ENCODE results near the gene ATG16L1. TPM values are rescaled to one million over a fixed set of nuclear protein-coding genes. Genes with fewer than 3 reads are reported as not detected.

The ATG16L1 gene
- total RNA-seq = 10 to 100 TPM; 23.6 to 26.0 TPM

DNA sequence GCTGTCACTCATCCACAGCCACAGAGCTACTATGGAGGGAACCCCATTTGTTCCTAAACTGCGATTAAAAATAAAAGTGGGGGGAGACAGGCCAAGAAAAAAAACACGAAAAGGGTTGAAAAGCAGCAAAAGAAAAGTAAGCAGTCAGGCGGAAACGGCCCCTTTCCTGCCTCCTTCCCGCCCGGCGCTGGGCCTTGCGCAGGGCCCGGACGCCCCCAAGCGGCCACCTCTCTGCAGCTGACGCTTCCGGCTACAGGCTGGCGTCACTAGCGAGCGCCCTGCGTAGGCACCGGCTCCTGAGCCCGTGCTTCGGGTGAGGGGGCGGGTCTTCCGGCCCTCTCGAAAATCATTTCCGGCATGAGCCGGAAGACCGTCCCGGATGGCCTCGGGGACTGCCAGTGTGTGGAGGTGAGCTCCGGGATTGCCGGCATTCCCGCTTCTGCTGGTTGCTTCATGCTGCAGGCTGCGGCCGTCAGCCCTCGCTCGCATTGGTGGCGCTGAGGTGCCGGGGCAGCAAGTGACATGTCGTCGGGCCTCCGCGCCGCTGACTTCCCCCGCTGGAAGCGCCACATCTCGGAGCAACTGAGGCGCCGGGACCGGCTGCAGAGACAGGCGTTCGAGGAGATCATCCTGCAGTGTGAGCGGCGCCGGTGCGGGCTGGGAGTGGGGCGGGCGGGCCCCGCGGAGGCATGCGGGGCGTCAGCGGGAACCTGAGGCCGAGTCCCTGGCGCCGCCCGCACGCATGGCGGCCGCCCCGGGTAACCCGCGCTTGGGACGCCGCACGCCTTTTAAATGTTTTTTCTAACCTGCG lies at the start of gene ATG16L1:
TSS of gene ATG16L1 (plus strand) at position 368 of the 811 bp plus-strand sequence. CDS start at position 523, 155 bp downstream.
- peak within 1 kb of the TSS; percentile 98 for H3K27ac Mint-ChIP-seq
- peaks cover 78% of the 10 kb centered on the region for H3K4me1 Mint-ChIP-seq (ENCODE audit: low read depth)
- H3K9me3 Mint-ChIP-seq = no peaks in the 10 kb centered on the region
- DNase-seq = peak; percentile 97
- H3K4me3 Mint-ChIP-seq = peak within 1 kb of the TSS; percentile 88 to 94
- H3K27me3 Mint-ChIP-seq (ENCODE audit: low read depth) = no peaks in the 10 kb centered on the region
- H3K36me3 Mint-ChIP-seq (ENCODE audit: insufficient read depth in 2 of 2) = peaks cover 0 to 5% of the 10 kb centered on the region in 2 donors
- ATAC-seq (replicated peaks in 1 of 2) = peak; percentile 85 to 87

DNA sequence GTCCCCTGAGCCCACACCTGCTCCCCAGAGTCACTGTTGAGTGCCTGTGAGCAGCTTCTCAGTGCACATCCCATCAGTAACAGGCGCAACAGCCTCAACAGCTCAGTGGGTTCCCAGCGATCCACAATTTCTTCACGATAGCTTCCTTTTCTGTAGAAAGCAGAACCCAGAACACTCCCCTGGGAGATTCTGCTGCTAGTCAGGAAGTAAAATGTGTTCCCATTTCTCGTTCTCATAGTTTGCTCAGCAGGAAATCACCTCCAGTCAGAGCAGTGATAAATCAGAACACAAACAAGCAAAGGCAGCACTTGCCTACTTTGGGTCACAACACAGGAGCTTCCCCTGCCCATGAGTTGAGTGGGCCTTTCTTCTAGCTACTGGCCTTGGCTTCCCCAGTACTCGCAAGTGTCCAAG lies 48.9 kb upstream of the ATG16L1 start:
- H3K4me3 Mint-ChIP-seq = no peak overlapping the region
- no peak for DNase-seq
- no peak for ATAC-seq (replicated peaks in 1 of 2)
- H3K4me1 Mint-ChIP-seq (ENCODE audit: low read depth) = no peaks in the 10 kb centered on the region
- H3K9me3 Mint-ChIP-seq = peaks cover 1 to 5% of the 10 kb centered on the region in 2 donors
- peaks cover 18 to 30% of the 10 kb centered on the region in 2 donors for H3K36me3 Mint-ChIP-seq (ENCODE audit: insufficient read depth in 2 of 2)
- H3K27me3 Mint-ChIP-seq (ENCODE audit: low read depth) = no peaks in the 10 kb centered on the region
- H3K27ac Mint-ChIP-seq = no peak overlapping the region

- H3K27ac Mint-ChIP-seq = no peak overlapping the region
These were observed 48.4 kb upstream of the ATG16L1 start for GRCh38 chr2:233203060-233203459.

GRCh38 chr2:233204286-233204936 lies 47.1 kb upstream of the ATG16L1 start:
- Mint-ChIP-seq H3K36me3 (ENCODE audit: insufficient read depth in 2 of 2) (peaks cover 18 to 28% of the 10 kb centered on the region in 2 donors), H3K4me1 (ENCODE audit: low read depth) (peaks cover 5% of the 10 kb centered on the region), H3K27ac (no peak overlapping the region), H3K9me3 (peaks cover 1 to 5% of the 10 kb centered on the region in 2 donors), H3K4me3 (no peak overlapping the region), H3K27me3 (ENCODE audit: low read depth) (no peaks in the 10 kb centered on the region)
- ATAC-seq (replicated peaks in 1 of 2) (no peak), DNase-seq (no peak)

More at GRCh38 chr2:233203060-233203459, 48.4 kb upstream of the ATG16L1 start:
- H3K36me3 Mint-ChIP-seq (ENCODE audit: insufficient read depth in 2 of 2) = peaks cover 18 to 30% of the 10 kb centered on the region in 2 donors
- no peak overlapping the region for H3K4me3 Mint-ChIP-seq
- no peaks in the 10 kb centered on the region for H3K4me1 Mint-ChIP-seq (ENCODE audit: low read depth)
- peaks cover 1 to 5% of the 10 kb centered on the region in 2 donors for H3K9me3 Mint-ChIP-seq
- ATAC-seq (replicated peaks in 1 of 2) (no peak), DNase-seq (no peak)
- no peaks in the 10 kb centered on the region for H3K27me3 Mint-ChIP-seq (ENCODE audit: low read depth)

DNA sequence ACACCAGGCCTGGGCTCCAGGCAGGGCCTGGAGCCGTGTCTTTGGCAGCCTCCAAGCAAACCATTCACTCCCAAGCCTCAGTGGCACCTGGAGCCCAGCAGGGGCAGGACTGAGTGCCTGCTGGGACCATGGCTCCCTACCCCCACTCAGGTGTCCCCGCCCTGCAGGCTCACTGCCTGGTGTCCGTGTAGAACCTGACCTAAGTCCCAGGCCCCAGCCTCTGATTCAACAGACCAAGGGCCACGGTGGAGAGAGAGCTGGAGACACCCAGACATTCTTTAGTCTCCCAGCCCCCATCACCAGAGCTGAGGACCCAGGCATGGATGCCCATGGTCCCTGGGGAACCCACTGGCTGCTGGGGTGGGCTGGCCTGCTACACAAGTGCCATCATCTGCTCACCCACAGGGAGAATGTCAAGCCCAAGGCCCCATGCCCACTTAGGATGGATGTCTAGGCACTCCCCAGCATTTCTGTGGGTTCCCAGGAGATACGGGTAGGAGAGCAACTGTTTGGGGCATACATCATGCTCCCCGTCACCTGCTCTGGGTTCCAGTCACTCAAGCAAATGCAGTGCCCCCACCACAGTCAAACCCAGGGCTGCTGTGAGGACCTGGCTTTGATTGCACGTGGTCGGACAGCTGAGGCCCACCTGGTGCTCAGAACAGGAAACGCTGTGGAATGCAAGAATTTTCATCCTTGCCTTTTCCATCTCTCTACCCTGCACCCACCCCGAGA lies 42.9 kb upstream of the ATG16L1 start:
- ATAC-seq (replicated peaks in 1 of 2) (peak in 1 of 2 donors; percentile 17), DNase-seq (no peak)
- H3K4me3 Mint-ChIP-seq = no peak overlapping the region
- H3K36me3 Mint-ChIP-seq (ENCODE audit: insufficient read depth in 2 of 2) = peaks cover 4 to 8% of the 10 kb centered on the region in 2 donors
- no peaks in the 10 kb centered on the region for H3K27me3 Mint-ChIP-seq (ENCODE audit: low read depth)
- no peak overlapping the region for H3K27ac Mint-ChIP-seq
- H3K9me3 Mint-ChIP-seq = no peaks in the 10 kb centered on the region
- H3K4me1 Mint-ChIP-seq (ENCODE audit: low read depth) = peaks cover 10% of the 10 kb centered on the region

DNA sequence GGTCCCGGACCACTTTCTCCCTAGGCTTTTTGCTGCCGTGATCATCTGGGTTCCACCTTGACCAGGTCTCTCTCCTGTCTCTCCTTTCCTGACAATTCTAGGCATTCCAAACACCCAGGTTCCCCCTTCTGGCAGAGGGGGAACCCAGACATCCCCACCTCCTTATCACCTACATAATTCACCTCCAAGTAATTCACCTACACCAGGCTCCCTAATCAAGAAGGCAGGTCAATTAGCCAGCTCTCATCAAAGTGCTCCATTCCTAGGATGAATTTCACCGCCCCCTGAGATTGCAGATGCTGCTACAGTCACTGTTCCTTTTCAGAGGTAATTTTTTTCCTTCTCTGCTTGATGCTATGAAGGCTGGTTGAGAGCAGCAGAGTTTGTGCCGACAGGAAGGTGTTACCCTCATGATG lies 42.3 kb upstream of the ATG16L1 start:
- Mint-ChIP-seq H3K9me3 (no peaks in the 10 kb centered on the region), H3K27me3 (ENCODE audit: low read depth) (no peaks in the 10 kb centered on the region), H3K4me3 (no peak overlapping the region), H3K27ac (no peak overlapping the region), H3K36me3 (ENCODE audit: insufficient read depth in 2 of 2) (peaks cover 3% of the 10 kb centered on the region in 2 donors), H3K4me1 (ENCODE audit: low read depth) (peaks cover 10% of the 10 kb centered on the region)
- ATAC-seq (replicated peaks in 1 of 2) = no peak
- DNase-seq = no peak

DNA sequence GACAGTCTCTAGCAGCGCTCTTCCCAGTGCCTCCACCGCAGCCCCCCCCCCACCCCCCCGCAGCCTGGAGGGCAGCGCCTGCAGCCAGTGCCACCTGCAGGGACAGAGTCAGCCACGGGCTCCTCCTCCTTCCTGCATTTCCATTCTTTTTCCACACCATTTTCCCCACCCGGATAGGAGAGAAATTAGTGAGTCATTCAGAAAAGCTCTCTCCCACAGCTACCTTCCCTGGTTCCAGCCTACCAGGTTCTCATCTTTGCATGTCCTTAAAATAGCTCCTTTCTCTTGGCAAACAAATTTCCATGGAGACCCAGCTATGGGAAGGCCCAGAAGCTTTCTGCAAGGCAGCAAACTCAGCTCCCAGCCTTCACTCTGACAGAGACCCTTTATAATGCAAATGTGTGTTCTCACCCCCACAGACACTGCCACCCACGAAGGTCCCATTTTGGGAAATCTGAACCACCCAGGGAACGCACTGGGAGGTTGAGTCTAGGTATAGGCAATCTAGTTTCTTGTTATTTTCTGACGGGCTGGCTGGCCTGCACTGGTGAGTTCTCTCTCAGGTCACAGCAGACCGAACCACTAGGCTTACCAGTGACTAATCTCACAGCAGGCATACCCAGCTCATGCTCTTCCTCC lies 41.8 kb upstream of the ATG16L1 start:
- Mint-ChIP-seq H3K4me1 (ENCODE audit: low read depth) (peaks cover 10% of the 10 kb centered on the region), H3K9me3 (no peaks in the 10 kb centered on the region), H3K36me3 (ENCODE audit: insufficient read depth in 2 of 2) (peaks cover 1 to 2% of the 10 kb centered on the region in 2 donors), H3K27me3 (ENCODE audit: low read depth) (no peaks in the 10 kb centered on the region), H3K27ac (no peak overlapping the region), H3K4me3 (no peak overlapping the region)
- ATAC-seq (replicated peaks in 1 of 2) (no peak), DNase-seq (no peak)

DNA sequence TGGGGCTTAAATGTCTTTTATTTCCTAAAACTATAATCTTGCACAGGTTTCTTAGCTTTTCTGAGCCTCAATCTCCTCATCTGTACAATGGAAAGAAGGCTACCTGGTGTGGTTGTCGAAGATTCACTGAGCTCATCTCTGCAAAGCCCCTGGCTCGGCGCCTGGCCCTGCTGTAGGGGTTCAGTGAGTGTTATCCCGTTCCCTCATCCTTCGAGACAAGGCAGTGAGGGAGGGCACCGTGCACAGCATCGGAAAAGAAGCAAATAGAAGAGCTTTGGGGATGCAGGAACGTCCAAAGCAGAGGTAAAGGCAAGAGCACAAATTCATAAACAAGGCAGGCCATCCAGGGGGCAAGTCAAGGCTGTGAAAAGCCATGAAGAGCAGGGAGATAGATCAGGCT lies 41.2 kb upstream of the ATG16L1 start:
- H3K9me3 Mint-ChIP-seq = no peaks in the 10 kb centered on the region

DNA sequence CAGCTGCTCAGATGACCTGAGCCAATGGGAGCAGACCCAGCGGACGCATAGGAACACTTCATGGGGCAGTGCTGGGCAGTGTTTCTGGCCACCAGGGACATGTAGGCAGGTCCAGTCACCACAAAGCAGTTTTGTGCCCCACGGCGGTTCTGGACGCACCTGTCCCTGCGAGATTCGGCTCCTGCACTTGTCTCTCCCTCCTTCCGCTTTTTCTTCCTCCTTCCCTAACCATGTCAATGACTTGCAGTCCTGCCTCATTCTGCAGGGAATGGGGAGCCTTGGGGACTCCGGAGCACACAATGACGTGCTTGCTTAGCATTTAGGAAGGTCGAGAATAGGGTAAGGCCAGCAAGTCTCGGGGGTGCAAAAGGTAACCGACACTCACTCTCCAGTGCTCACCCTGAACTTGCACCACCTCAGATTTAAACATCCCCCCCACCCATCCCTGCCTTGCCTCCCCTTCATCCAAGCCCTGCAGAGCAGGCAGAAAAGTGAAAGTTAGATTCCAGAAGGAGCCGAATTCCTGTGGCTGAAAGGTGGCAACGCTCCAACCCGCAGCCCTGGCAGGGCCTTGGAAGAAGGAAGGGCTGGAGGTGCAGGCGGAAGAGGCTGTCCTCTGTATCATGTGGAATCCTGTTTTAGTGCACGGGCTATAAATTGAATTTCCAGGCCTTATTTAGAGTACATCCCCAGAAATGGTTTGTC lies 40.5 kb upstream of the ATG16L1 start:
- peaks cover 10% of the 10 kb centered on the region for H3K4me1 Mint-ChIP-seq (ENCODE audit: low read depth)
- no peak overlapping the region for H3K4me3 Mint-ChIP-seq
- DNase-seq = no peak
- no peaks in the 10 kb centered on the region for H3K9me3 Mint-ChIP-seq
- no peak for ATAC-seq (replicated peaks in 1 of 2)
- H3K27me3 Mint-ChIP-seq (ENCODE audit: low read depth) = no peaks in the 10 kb centered on the region
- no peaks in the 10 kb centered on the region for H3K36me3 Mint-ChIP-seq (ENCODE audit: insufficient read depth in 2 of 2)
- no peak overlapping the region for H3K27ac Mint-ChIP-seq

More for the DNA sequence above, 41.2 kb upstream of the ATG16L1 start:
- H3K4me3 Mint-ChIP-seq = no peak overlapping the region
- peaks cover 10% of the 10 kb centered on the region for H3K4me1 Mint-ChIP-seq (ENCODE audit: low read depth)
- no peak for ATAC-seq (replicated peaks in 1 of 2)
- H3K27me3 Mint-ChIP-seq (ENCODE audit: low read depth) = no peaks in the 10 kb centered on the region
- no peaks in the 10 kb centered on the region for H3K36me3 Mint-ChIP-seq (ENCODE audit: insufficient read depth in 2 of 2)
- no peak for DNase-seq
- no peak overlapping the region for H3K27ac Mint-ChIP-seq

DNA sequence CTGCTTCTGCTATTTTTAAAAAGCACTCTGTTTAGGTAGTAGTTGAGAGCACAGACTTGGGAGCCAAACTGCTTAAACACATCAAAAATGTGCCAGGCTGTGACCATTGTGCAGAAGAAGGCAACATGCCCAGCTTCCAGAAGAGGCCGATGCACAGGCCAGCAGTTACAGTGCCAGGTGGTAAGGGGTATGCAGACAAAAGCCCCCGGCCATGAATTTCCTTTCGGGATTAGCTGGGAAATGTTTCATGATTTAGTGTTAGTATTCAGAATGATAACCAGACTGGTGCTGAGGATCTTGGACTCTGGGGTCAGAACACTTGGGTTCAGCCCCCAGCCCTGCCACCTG lies 40.0 kb upstream of the ATG16L1 start:
- no peak for DNase-seq
- H3K9me3 Mint-ChIP-seq = no peaks in the 10 kb centered on the region
- H3K4me3 Mint-ChIP-seq = no peak overlapping the region
- H3K4me1 Mint-ChIP-seq (ENCODE audit: low read depth) = peaks cover 10% of the 10 kb centered on the region
- no peak for ATAC-seq (replicated peaks in 1 of 2)
- no peaks in the 10 kb centered on the region for H3K36me3 Mint-ChIP-seq (ENCODE audit: insufficient read depth in 2 of 2)
- H3K27me3 Mint-ChIP-seq (ENCODE audit: low read depth) = no peaks in the 10 kb centered on the region
- no peak overlapping the region for H3K27ac Mint-ChIP-seq

- DNase-seq = no peak
- Mint-ChIP-seq H3K9me3 (no peaks in the 10 kb centered on the region), H3K36me3 (ENCODE audit: insufficient read depth in 2 of 2) (no peaks in the 10 kb centered on the region)
These were observed 38.5 kb upstream of the ATG16L1 start for GRCh38 chr2:233213011-233213410.

DNA sequence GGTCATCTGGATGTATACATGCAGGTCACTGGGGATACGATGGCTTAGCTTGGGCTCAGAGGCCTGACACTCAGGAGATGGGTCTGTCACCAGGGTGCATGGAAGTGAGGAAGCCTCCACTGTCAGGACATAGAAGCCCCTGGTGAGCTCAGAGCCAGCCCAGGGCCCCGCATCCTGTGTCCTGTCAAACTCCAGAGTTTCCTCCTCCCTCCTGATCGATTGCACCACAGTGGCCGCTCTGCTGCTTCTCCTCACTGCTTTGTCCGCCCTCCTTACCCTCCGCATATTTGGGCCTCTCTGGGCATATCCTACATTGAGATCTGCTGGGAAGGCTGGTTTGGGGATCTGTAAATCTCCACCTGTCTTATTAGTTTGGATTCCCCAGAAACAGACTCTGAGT lies 37.5 kb upstream of the ATG16L1 start:
- no peak overlapping the region for H3K4me3 Mint-ChIP-seq
- H3K4me1 Mint-ChIP-seq (ENCODE audit: low read depth) = peaks cover 7% of the 10 kb centered on the region
- H3K27me3 Mint-ChIP-seq (ENCODE audit: low read depth) = no peaks in the 10 kb centered on the region
- H3K36me3 Mint-ChIP-seq (ENCODE audit: insufficient read depth in 2 of 2) = no peaks in the 10 kb centered on the region
- peaks cover 0 to 3% of the 10 kb centered on the region in 2 donors for H3K9me3 Mint-ChIP-seq
- no peak overlapping the region for H3K27ac Mint-ChIP-seq
- ATAC-seq (replicated peaks in 1 of 2) (no peak), DNase-seq (no peak)

More at GRCh38 chr2:233213011-233213410, 38.5 kb upstream of the ATG16L1 start:
- Mint-ChIP-seq H3K27ac (no peak overlapping the region), H3K27me3 (ENCODE audit: low read depth) (no peaks in the 10 kb centered on the region), H3K4me1 (ENCODE audit: low read depth) (peaks cover 10% of the 10 kb centered on the region), H3K4me3 (no peak overlapping the region)
- no peak for ATAC-seq (replicated peaks in 1 of 2)
